GM18502 (cell line): ENCODE results near the gene ADCY1.

Experiments
- ATAC-seq: cut with Tn5 transposase; IDR thresholded peaks from one replicate; pipeline ENCODE4 v1.9.1; 2021; ENCODE audit warnings: mild to moderate bottlenecking; ENCODE audit not compliant: unreplicated experiment, poor library complexity

Gene ADCY1

DNA sequence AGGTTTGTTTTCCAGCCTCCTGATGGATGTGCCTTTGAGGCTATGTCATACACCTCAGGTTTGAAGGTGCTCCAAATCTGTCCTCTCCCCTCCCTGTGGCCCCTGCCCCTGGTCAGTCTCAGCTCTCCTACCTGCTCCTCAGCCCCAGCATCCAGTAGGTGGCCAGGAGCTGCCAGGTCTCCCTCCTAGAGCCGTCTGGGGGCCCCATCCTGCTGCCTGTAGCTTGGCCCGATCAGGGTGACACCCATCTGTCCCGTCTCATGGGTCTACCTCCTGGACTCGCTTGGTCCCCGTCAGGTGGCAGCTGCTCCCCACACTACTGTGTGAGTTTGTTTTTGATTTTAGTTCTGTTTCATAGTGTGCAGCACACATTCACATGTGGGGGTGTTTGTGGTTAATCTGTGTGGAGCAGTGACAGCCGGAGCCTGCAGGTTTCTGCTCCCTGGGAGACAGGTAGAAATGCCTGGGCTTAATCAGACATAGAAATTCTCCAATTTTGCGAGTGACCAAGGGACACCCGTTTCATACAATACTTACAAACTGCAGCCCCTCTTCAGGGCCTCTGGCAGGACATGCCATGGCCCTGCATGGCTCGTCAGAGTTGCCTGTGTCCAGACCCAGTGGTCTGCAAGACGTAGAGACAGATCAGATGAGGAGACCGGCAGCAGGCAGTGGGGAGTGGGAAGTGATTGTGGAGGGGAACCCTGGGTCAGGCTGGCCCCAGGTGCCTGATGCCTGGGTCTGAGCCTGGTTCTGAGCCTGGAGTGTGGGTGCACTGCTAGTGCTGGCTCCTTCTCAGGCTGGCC lies 17.1 kb downstream of the ADCY1 start:
- ATAC-seq = no peak

GRCh38 chr7:45592230-45592991 lies 18.2 kb downstream of the ADCY1 start:
- ATAC-seq = no peak

GRCh38 chr7:45593121-45593541 lies 19.0 kb downstream of the ADCY1 start:
- no peak for ATAC-seq

GRCh38 chr7:45593877-45594276 lies 19.7 kb downstream of the ADCY1 start:
- ATAC-seq = no peak

DNA sequence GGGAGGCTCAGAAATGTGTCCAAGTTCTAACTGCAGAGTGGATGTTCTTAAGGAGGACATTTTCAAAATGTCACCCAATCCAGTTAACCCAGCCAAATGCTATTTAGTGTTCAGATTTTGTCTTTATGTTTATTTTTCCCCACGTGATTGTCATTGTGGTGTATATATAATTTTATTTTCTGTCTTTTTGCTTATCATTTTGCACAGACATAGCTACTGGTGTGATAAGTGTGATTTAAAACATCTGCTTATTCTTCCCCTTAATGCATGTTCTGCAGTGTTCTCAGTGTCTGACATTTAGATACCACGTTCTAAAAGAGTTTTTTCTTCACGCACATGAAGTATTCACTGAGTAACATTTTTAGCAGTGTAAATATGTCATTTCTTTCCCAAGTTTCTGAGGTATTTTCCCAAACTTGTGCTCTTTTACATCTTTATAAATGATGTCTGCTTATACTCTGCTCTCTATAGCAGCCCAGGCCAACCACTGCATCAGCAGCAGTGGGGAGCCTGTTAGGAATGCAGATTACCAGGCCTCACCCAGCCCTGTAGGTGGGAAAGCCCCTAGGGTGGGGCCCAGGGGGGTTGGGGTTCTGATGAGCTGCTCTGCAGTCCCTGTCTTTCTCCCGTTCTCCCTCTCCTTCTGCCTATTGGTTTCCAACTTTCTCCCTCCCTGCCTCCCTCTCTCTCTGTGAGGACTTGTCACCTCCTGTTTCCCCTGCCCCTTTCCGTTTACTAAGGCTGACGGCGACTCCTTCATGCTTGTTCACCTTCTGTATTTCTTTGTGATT lies 20.8 kb downstream of the ADCY1 start:
- ATAC-seq = no peak

- ATAC-seq = no peak
Observed at GRCh38 chr7:45595809-45596664, 21.9 kb downstream of the ADCY1 start.

DNA sequence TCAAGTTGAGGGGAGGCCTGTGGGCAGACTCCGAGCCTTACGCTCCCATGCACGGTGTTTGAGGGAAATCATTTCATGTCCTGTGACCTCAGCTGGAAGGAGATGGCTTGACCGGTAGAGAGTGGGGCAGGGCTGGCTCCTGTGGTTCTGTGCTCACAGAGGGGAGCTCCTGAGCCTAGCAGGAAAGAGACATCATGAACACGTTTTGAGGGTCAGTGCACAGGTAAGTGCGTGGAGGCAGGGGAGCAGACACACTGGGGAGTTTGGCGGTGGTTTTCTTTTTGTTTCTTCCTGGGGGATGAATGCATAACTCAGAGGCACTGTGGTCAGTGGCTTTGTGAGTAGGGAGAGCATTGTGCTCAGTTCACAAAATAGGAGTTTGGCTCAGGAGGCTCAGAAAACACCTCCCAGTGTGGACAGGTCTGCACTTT lies 22.5 kb downstream of the ADCY1 start:
- ATAC-seq = no peak

DNA sequence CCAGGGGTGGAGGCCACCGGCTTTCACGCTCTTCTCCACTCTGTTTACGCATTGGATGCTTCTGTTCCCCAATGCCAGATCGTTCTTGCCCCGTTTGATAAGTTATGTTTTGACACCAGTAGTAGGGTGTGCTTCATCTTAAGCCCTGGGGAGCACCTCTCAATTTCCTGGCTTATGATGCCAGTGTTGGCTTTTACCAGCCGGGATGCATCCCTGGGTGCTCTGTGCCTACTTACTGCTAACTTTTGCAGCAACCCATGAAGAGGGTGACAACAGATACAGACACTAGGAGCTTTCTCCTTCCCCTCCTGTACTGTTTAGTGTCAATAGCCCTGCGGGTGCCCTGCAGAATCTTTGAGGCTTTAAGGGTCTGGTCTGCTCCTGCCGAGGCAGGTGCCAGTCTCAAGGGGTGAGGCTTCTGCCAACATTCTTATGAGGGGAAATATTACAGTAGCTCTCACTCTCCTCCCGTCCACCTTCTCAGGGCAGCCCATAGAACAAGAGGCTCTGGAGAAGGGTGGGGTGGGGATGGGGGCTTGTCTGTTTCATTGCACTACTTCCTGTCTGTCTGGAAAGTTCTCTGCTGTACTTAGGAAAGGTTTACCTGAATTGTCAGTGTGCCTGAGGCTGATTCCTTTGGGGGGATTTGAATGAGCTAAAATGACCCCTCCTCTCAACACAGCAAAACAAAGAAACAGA lies 23.3 kb downstream of the ADCY1 start:
- ATAC-seq = no peak

- no peak for ATAC-seq
Observed at GRCh38 chr7:45598886-45599520, 24.8 kb downstream of the ADCY1 start.

DNA sequence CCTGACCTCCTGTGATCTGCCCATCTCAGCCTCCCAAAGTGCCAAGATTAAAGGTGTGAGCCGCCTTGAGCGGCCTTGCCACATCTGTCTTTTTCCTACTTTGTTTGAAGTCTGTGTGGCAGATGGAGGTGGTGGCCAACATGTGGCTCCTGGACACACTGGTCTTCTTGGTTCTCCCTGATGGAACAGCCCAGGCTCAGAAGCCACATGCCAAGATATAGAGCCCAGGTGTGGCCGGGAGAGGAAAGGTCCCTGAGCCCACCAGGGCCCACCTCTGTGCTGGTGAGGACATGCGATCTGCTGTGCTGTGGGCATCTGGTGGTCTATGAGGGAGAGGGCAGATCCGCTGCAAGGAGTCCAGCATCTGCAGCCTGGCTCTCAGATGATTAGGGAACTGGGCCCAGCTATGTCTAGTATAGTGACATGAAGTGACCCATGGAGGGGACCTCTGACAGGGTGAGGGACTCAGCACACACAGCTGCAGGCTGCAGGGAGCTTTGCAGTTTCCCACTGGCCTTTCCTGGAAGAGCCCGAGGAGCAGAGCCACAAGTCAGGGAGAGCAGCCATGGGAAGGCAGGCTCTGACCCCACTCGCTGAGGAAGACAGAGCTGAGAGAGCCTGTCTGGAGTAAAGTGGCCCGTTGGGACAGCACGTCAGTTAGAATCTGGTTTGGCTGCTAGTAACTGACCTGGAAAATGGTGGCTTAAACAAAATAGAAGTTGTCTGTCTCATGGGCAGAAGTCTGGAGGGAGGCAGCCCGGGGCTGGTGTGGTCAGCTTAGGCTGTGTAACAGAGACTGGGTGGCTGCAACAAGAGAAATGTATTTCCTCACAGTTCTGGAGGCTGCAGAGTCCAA lies 25.9 kb downstream of the ADCY1 start:
- ATAC-seq = no peak

- ATAC-seq = no peak
Observed at GRCh38 chr7:45601094-45601493, 26.9 kb downstream of the ADCY1 start.

DNA sequence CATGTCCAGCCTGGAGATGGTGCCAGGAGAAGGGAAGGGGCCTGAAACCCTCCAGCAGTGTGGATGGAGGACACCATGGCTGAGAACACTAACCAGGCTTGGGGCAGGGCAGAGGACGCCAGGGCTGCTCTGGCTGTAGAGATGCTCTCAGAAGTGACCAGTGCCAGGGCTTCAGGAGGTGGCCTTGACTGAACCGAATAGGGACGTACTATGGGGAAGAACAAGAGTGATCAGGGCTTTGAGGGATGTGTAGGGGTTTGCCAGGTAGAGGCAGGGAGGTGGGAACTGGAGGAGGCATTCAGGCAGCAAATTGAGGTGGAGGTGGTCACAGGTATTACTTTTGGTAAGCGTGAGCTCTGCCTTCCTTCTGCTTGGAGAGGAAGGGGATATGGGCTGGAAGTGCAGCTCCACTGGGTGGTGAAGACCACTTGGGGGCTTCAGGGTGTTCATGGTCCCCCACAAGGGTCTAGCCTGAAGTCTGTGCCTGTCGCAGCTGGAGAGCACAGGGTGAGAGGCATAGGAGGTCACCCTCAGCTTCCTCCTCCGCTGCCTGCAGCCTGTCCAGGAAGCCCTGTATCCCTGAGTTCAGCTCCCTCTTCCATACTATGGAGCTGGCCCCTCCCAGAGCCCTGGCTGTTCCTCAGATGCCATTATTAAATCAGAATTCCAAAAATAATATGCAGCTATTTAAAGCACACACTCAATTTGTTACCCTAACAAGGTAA lies 27.8 kb downstream of the ADCY1 start:
- no peak for ATAC-seq

DNA sequence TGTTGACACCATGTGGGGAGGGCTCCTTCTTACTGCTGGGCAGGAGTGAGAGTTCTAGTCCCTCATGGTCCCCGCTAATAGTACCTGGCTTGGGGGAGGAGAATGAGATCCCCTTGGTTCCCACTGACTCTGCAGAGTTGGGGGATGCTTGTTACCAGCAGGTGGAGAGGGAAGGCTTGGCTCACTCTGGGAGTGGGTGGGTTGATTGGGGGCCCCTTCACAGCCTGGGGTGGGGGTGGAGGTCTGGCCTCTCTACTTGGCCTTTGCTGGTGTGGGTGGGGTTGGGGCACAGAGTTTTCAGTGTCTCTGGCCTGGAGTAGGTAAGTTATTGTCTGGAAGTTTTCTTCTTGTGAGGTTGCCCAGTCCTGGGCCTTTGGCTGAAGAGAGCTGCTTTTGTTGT lies 31.9 kb downstream of the ADCY1 start:
- ATAC-seq = no peak

DNA sequence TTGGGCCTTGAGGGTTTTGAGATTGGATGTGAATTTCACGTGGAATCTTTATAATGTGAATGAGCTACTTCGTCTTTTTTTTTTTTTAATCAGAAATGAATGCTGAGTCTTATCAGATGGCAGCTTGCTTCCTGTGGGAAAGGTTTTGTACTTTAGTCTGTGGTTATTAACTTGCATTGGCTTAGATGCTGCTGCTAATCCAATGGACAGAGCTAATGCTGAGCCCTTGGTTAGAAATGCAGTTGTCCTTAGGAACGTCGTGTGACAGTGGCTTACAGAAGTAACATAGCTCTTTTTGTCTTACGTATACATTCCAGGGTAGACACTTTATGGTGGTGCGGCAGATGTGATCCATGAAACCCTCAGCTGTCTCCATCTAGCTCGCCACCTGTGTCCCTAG lies 32.8 kb downstream of the ADCY1 start:
- ATAC-seq = no peak

- ATAC-seq = no peak
Observed at GRCh38 chr7:45609180-45609579, 35.0 kb downstream of the ADCY1 start.

DNA sequence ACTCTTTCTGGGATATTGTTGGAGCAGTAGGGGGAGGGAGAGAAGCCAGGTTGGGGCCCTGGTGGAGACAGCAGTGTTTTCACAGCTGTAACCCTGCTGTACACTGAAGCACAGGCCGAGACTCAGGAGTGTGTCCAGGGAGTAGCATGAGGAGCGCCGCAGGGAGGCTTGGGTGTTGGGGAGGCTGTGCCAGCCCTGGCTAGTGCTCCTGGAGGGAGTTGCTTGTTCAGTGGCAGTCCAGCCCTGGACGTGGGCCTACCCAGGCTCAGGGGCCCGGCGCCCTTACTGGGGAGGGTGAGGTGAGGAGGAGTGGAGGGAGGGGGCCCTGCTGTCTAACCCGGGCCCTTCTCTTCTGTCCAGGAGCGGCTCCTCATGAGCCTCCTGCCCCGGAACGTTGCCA lies 35.9 kb downstream of the ADCY1 start:
- ATAC-seq = no peak

- ATAC-seq = no peak
Observed at GRCh38 chr7:45610660-45611299, 36.6 kb downstream of the ADCY1 start.
